GM23338 (cell line): ENCODE data around the gene USPL1. TPM values are rescaled to one million over a fixed set of nuclear protein-coding genes. Genes with fewer than 3 reads are reported as not detected.

ENCODE experiments used
- ATAC-seq: fragments of 200-7000 bp; cut with Tn5 transposase; 3 replicates; pipeline ENCODE4 v1.9.1; 2020
- DNase-seq: peaks from one replicate; pipeline ENCODE4 v3.0.0-alpha.2; 2015; ENCODE audit warnings: low spot score
- H2AFZ ChIP-seq: fragments of 200-600 bp; sonication (generic); 2 replicates; pipeline ENCODE4 v1.8.0; 2016; ENCODE audit warnings: antibody characterized with exemption, mild to moderate bottlenecking, moderate library complexity
- H3F3A ChIP-seq: fragments of 200-600 bp; sonication (generic); replicated peaks from 2 replicates; pipeline ENCODE4 v1.8.0; 2017; ENCODE audit warnings: antibody characterized with exemption, mixed run types, low read depth
- H3K27ac ChIP-seq: fragments of 200-600 bp; sonication (generic); 2 replicates; pipeline ENCODE4 v1.6.1; 2016; ENCODE audit warnings: low read depth
- H3K27me3 ChIP-seq: fragments of 200-600 bp; sonication (generic); 2 replicates; pipeline ENCODE4 v1.8.0; 2016; ENCODE audit warnings: mild to moderate bottlenecking, mixed run types, moderate library complexity; ENCODE audit not compliant: insufficient read depth
- H3K36me3 ChIP-seq: fragments of 200-600 bp; sonication (generic); 2 replicates; pipeline ENCODE4 v1.8.0; 2016; ENCODE audit warnings: mild to moderate bottlenecking; ENCODE audit not compliant: insufficient read depth
- H3K4me1 ChIP-seq: fragments of 200-600 bp; sonication (generic); 2 replicates; pipeline ENCODE4 v1.8.0; 2016; ENCODE audit warnings: mild to moderate bottlenecking, moderate library complexity; ENCODE audit not compliant: insufficient read depth
- H3K4me2 ChIP-seq: fragments of 200-600 bp; sonication (generic); 2 replicates; pipeline ENCODE4 v1.7.1; 2017; ENCODE audit warnings: mixed run types
- H3K4me3 ChIP-seq: fragments of 200-600 bp; sonication (generic); 2 replicates; pipeline ENCODE4 v1.6.1; 2016; ENCODE audit warnings: mixed run types
- H3K79me2 ChIP-seq: fragments of 200-600 bp; sonication (generic); replicated peaks from 2 replicates; pipeline ENCODE4 v1.8.0; 2017; ENCODE audit warnings: mild to moderate bottlenecking; ENCODE audit not compliant: insufficient read depth
- H3K9me2 ChIP-seq: fragments of 200-600 bp; sonication (generic); 2 replicates; pipeline ENCODE4 v1.8.0; 2017; ENCODE audit not compliant: insufficient read depth
- H4K20me1 ChIP-seq: fragments of 200-600 bp; sonication (generic); replicated peaks from 2 replicates; pipeline ENCODE4 v1.8.0; 2017; ENCODE audit warnings: mild to moderate bottlenecking; ENCODE audit not compliant: insufficient read depth
- H3K27ac Mint-ChIP-seq: 2 replicates; pipeline ENCODE4 v1.8.0; 2020; ENCODE audit warnings: inconsistent platforms, mild to moderate bottlenecking, moderate library complexity, mixed read lengths
- H3K27me3 Mint-ChIP-seq: 3 replicates; pipeline ENCODE4 v1.8.0; 2022; ENCODE audit warnings: low read depth, mild to moderate bottlenecking, moderate library complexity, mixed read lengths, inconsistent platforms; ENCODE audit not compliant: insufficient read depth, poor library complexity
- H3K36me3 Mint-ChIP-seq: 3 replicates; pipeline ENCODE4 v1.8.0; 2021; ENCODE audit warnings: low read depth, mild to moderate bottlenecking, inconsistent platforms, moderate library complexity, mixed read lengths
- H3K4me1 Mint-ChIP-seq: 3 replicates; pipeline ENCODE4 v1.8.0; 2020; ENCODE audit warnings: mild to moderate bottlenecking, inconsistent platforms, mixed read lengths
- H3K4me3 Mint-ChIP-seq: 3 replicates; pipeline ENCODE4 v1.8.0; 2021; ENCODE audit warnings: moderate library complexity, mild to moderate bottlenecking, inconsistent platforms, mixed read lengths
- H3K9me3 Mint-ChIP-seq: 3 replicates; pipeline ENCODE4 v1.8.0; 2020; ENCODE audit warnings: moderate library complexity, mild to moderate bottlenecking, inconsistent platforms, mixed read lengths
- CREB1 ChIP-seq: fragments of 250-450 bp; sonication (Bioruptor Pico); IDR thresholded peaks from 2 replicates; pipeline ENCODE4 v1.5.0; 2020; ENCODE audit warnings: low read depth, mild to moderate bottlenecking, moderate library complexity
- CTCF ChIP-seq, 2 experiments: fragments of 200-600 bp in 1 of 2; sonication (generic) in 1 of 2; conservative IDR thresholded peaks; 2 replicates each; pipeline versions ENCODE4 v1.5.1 to v1.6.1; 2016 to 2017; ENCODE audit warnings: antibody characterized with exemption in 2 of 2, low read depth in 2 of 2, mild to moderate bottlenecking in 2 of 2, moderate library complexity in 1 of 2
- EZH2 ChIP-seq: fragments of 200-600 bp; sonication (generic); IDR thresholded peaks from one replicate; pipeline ENCODE4 v1.8.0; 2017; ENCODE audit warnings: antibody characterized with exemption, mild to moderate bottlenecking, low read depth; ENCODE audit not compliant: unreplicated experiment
- NANOG ChIP-seq: IDR thresholded peaks from 2 replicates; pipeline ENCODE4 v1.6.1; 2016; ENCODE audit warnings: antibody characterized with exemption, borderline replicate concordance
- POLR2AphosphoS5 ChIP-seq: IDR thresholded peaks from 2 replicates; pipeline ENCODE4 v1.6.1; 2016; ENCODE audit warnings: antibody characterized with exemption, low read depth
- REST ChIP-seq: IDR thresholded peaks from one replicate; pipeline ENCODE4 v1.6.1; 2018; ENCODE audit warnings: antibody characterized with exemption; ENCODE audit not compliant: unreplicated experiment
- STAT1 ChIP-seq: IDR thresholded peaks from one replicate; pipeline ENCODE4 v1.6.1; 2016; ENCODE audit warnings: antibody characterized with exemption; ENCODE audit not compliant: unreplicated experiment
- ZNF114 ChIP-seq: fragments of 250-450 bp; sonication (Bioruptor Pico); IDR thresholded peaks from 2 replicates; pipeline ENCODE4 v1.5.0; 2020; ENCODE audit warnings: mild to moderate bottlenecking, moderate library complexity
- ZNF331 ChIP-seq: fragments of 250-450 bp; sonication (Bioruptor Pico); IDR thresholded peaks from 2 replicates; pipeline ENCODE4 v1.5.0; 2020; ENCODE audit warnings: low read depth, mild to moderate bottlenecking, moderate library complexity
- ZNF462 ChIP-seq: fragments of 250-450 bp; sonication (Bioruptor Pico); IDR thresholded peaks from 2 replicates; pipeline ENCODE4 v1.5.0; 2020; ENCODE audit warnings: mild to moderate bottlenecking, moderate library complexity
- polyA plus RNA-seq: library from polyadenylated mRNA; unstranded; fragments of >200 nt; fragmentation: Nextera tagmentation; extraction: Ambion mirVana; gene quantifications from 2 replicates; pipeline ENCODE4 v1.2.1, GENCODE V29; 2016
- total RNA-seq: library from RNA; depleted of rRNA; stranded (reverse); fragments of >200 nt; shearing (Covaris generic); gene quantifications from 2 replicates; pipeline ENCODE4 v1.2.3, GENCODE V29; 2014

The USPL1 gene
- total and polyA plus RNA-seq, 2 experiments from 2014 or later: 12.4 to 24.1 TPM

GRCh38 chr13:30629527-30629926, 11.8 kb downstream of the USPL1 start:
- Mint-ChIP-seq H3K27me3 (no peaks in the 10 kb centered on the region), H3K4me1 (no peaks in the 10 kb centered on the region), H3K9me3 (no peaks in the 10 kb centered on the region), H3K36me3 (peaks cover 52% of the 10 kb centered on the region), H3K27ac (no peak overlapping the region), H3K4me3 (no peak overlapping the region)
- no peak overlapping the region for H3K4me3 ChIP-seq
- no peak overlapping the region for H2AFZ ChIP-seq
- no peak for ATAC-seq
- no peaks in the 10 kb centered on the region for H3K4me1 ChIP-seq
- H3F3A ChIP-seq: no peaks in the 10 kb centered on the region
- H4K20me1 ChIP-seq: peaks cover 8% of the 10 kb centered on the region
- peaks cover 91% of the 10 kb centered on the region for H3K79me2 ChIP-seq
- H3K4me2 ChIP-seq: no peak overlapping the region
- DNase-seq: no peak
- no peaks in the 10 kb centered on the region for H3K9me2 ChIP-seq
- H3K27me3 ChIP-seq: no peaks in the 10 kb centered on the region
- H3K36me3 ChIP-seq: peaks cover 16% of the 10 kb centered on the region
- TF ChIP-seq STAT1: no peak
- TF ChIP-seq POLR2AphosphoS5: no peak
- no peak for TF ChIP-seq NANOG
- TF ChIP-seq CREB1: no peak
- TF ChIP-seq CTCF (conservative IDR thresholded peaks at IDR 0.05; ENCODE audit: low read depth in 2 of 2): no peak
- TF ChIP-seq REST: no peak
- H3K27ac ChIP-seq: no peak overlapping the region

- DNase-seq (no peak), ATAC-seq (no peak)
- Histone ChIP-seq H3K27me3 (no peaks in the 10 kb centered on the region), H3K4me2 (no peak overlapping the region), H3K4me3 (no peak overlapping the region), H3K27ac (no peak overlapping the region), H3K36me3 (peaks cover 7% of the 10 kb centered on the region; the same call in 1 of the 2 replicates), H3K4me1 (no peaks in the 10 kb centered on the region), H2AFZ (no peak overlapping the region), H4K20me1 (peaks cover 16% of the 10 kb centered on the region), H3F3A (no peaks in the 10 kb centered on the region), H3K79me2 (peaks cover 88% of the 10 kb centered on the region), H3K9me2 (no peaks in the 10 kb centered on the region)
- peaks cover 52% of the 10 kb centered on the region for H3K36me3 Mint-ChIP-seq
- H3K4me3 Mint-ChIP-seq: no peak overlapping the region
- no peaks in the 10 kb centered on the region for H3K4me1 Mint-ChIP-seq
- H3K27me3 Mint-ChIP-seq: no peaks in the 10 kb centered on the region
- H3K27ac Mint-ChIP-seq: no peak overlapping the region
- H3K9me3 Mint-ChIP-seq: no peaks in the 10 kb centered on the region
- no peak for TF ChIP-seq ZNF462 (CRISPR knock-in tag)
- TF ChIP-seq NANOG: no peak
- no peak for TF ChIP-seq STAT1
- no peak for TF ChIP-seq ZNF114 (CRISPR knock-in tag)
- no peak for TF ChIP-seq ZNF331 (CRISPR knock-in tag)
- TF ChIP-seq POLR2AphosphoS5: no peak
- TF ChIP-seq CREB1: no peak
- no peak for TF ChIP-seq EZH2
These were observed 16.1 kb downstream of the USPL1 start for GRCh38 chr13:30633861-30634260.
